GM21786 (cell line): ENCODE measurements around the gene SRD5A1.

ENCODE experiments used
- ATAC-seq: cut with Tn5 transposase; IDR thresholded peaks from one replicate; pipeline ENCODE4 v1.9.1; 2021; ENCODE audit not compliant: unreplicated experiment

The SRD5A1 gene

GRCh38 chr5:6711409-6712141 is 78.3 kb downstream of the SRD5A1 start:
- ATAC-seq = no peak

GRCh38 chr5:6712142-6712576 is 78.9 kb downstream of the SRD5A1 start:
- peak; percentile 17 for ATAC-seq

- peak; percentile 57 for ATAC-seq
These were observed 79.5 kb downstream of the SRD5A1 start for GRCh38 chr5:6712577-6713273.

GRCh38 chr5:6713274-6714225 is 80.3 kb downstream of the SRD5A1 start, which contains the start of gene TENT4A:
TSS of gene TENT4A (plus strand) at chr5:6713432. CDS start at chr5:6713984, 552 bp downstream.
- ATAC-seq = no peak

GRCh38 chr5:6714226-6715041 is 81.2 kb downstream of the SRD5A1 start:
- no peak for ATAC-seq

- no peak for ATAC-seq
These were observed 82.0 kb downstream of the SRD5A1 start for GRCh38 chr5:6715271-6715670.

- ATAC-seq = no peak
These were observed 82.8 kb downstream of the SRD5A1 start for GRCh38 chr5:6715758-6716628.

GRCh38 chr5:6716629-6717149 is 83.4 kb downstream of the SRD5A1 start:
- no peak for ATAC-seq

GRCh38 chr5:6717247-6717646 is 84.0 kb downstream of the SRD5A1 start:
- ATAC-seq = no peak

- ATAC-seq = no peak
These were observed 84.4 kb downstream of the SRD5A1 start for GRCh38 chr5:6717687-6718086.

GRCh38 chr5:6718161-6718681 is 85.0 kb downstream of the SRD5A1 start:
- no peak for ATAC-seq

GRCh38 chr5:6718718-6719117 is 85.5 kb downstream of the SRD5A1 start:
- ATAC-seq = no peak

- ATAC-seq = no peak
These were observed 86.2 kb downstream of the SRD5A1 start for GRCh38 chr5:6719417-6719816.

- no peak for ATAC-seq
These were observed 86.8 kb downstream of the SRD5A1 start for GRCh38 chr5:6719896-6720560.

GRCh38 chr5:6720561-6720921 is 87.3 kb downstream of the SRD5A1 start:
- no peak for ATAC-seq

- ATAC-seq = no peak
These were observed 88.2 kb downstream of the SRD5A1 start for GRCh38 chr5:6721442-6721841.

- peak; percentile 52 for ATAC-seq
These were observed 88.8 kb downstream of the SRD5A1 start for GRCh38 chr5:6722015-6722414.

GRCh38 chr5:6723122-6723815 is 90.0 kb downstream of the SRD5A1 start:
- no peak for ATAC-seq
